Measurements from ENCODE around the gene IGLL1.

IGLL1 gene

GRCh38 chr22:23557467-23557866 is 22.6 kb downstream of the IGLL1 start:
- H3K27ac ChIP-seq (ENCODE audit: poor library complexity, severe bottlenecking): no peak overlapping the region
- no peak overlapping the region for H3K4me3 ChIP-seq (ENCODE audit: severe bottlenecking)
- H3K27me3 ChIP-seq (ENCODE audit: insufficient read depth, poor library complexity, severe bottlenecking): no peaks in the 10 kb centered on the region
- ATAC-seq (ENCODE audit: low read depth) (no peak), DNase-seq (ENCODE audit: low spot score) (no peak)
- TF ChIP-seq CTCF (IDR thresholded peaks at IDR 0.05; ENCODE audit: poor library complexity, severe bottlenecking): no peak
- no peaks in the 10 kb centered on the region for H3K36me3 ChIP-seq (ENCODE audit: low read depth)
- H3K4me1 ChIP-seq (ENCODE audit: insufficient read depth, poor library complexity, severe bottlenecking): no peaks in the 10 kb centered on the region
- H3K9me3 ChIP-seq (ENCODE audit: severe bottlenecking): no peaks in the 10 kb centered on the region

- H3K36me3 ChIP-seq (ENCODE audit: low read depth): no peaks in the 10 kb centered on the region
- no peaks in the 10 kb centered on the region for H3K9me3 ChIP-seq (ENCODE audit: severe bottlenecking)
- no peak for DNase-seq (ENCODE audit: low spot score)
- H3K27me3 ChIP-seq (ENCODE audit: insufficient read depth, poor library complexity, severe bottlenecking): no peaks in the 10 kb centered on the region
- no peaks in the 10 kb centered on the region for H3K4me1 ChIP-seq (ENCODE audit: insufficient read depth, poor library complexity, severe bottlenecking)
- no peak overlapping the region for H3K27ac ChIP-seq (ENCODE audit: poor library complexity, severe bottlenecking)
- no peak overlapping the region for H3K4me3 ChIP-seq (ENCODE audit: severe bottlenecking)
- TF ChIP-seq CTCF (IDR thresholded peaks at IDR 0.05; ENCODE audit: poor library complexity, severe bottlenecking): no peak
- no peak for ATAC-seq (ENCODE audit: low read depth)
These were observed 23.1 kb downstream of the IGLL1 start for GRCh38 chr22:23557036-23557435.

- no peak for ATAC-seq (ENCODE audit: low read depth)
- H3K27me3 ChIP-seq (ENCODE audit: insufficient read depth, poor library complexity, severe bottlenecking): no peaks in the 10 kb centered on the region
- H3K9me3 ChIP-seq (ENCODE audit: severe bottlenecking): no peaks in the 10 kb centered on the region
- TF ChIP-seq CTCF (IDR thresholded peaks at IDR 0.05; ENCODE audit: poor library complexity, severe bottlenecking): no peak
- H3K27ac ChIP-seq (ENCODE audit: poor library complexity, severe bottlenecking): no peak overlapping the region
- no peak overlapping the region for H3K4me3 ChIP-seq (ENCODE audit: severe bottlenecking)
- H3K4me1 ChIP-seq (ENCODE audit: insufficient read depth, poor library complexity, severe bottlenecking): no peaks in the 10 kb centered on the region
- DNase-seq (ENCODE audit: low spot score): no peak
- H3K36me3 ChIP-seq (ENCODE audit: low read depth): no peaks in the 10 kb centered on the region
These were observed 24.0 kb downstream of the IGLL1 start for GRCh38 chr22:23556026-23556620.

GRCh38 chr22:23555118-23555517 is 25.0 kb downstream of the IGLL1 start:
- Histone ChIP-seq H3K27me3 (ENCODE audit: insufficient read depth, poor library complexity, severe bottlenecking) (no peaks in the 10 kb centered on the region), H3K4me3 (ENCODE audit: severe bottlenecking) (no peak overlapping the region), H3K9me3 (ENCODE audit: severe bottlenecking) (no peaks in the 10 kb centered on the region), H3K36me3 (ENCODE audit: low read depth) (no peaks in the 10 kb centered on the region), H3K4me1 (ENCODE audit: insufficient read depth, poor library complexity, severe bottlenecking) (no peaks in the 10 kb centered on the region), H3K27ac (ENCODE audit: poor library complexity, severe bottlenecking) (no peak overlapping the region)
- no peak for DNase-seq (ENCODE audit: low spot score)
- TF ChIP-seq CTCF (IDR thresholded peaks at IDR 0.05; ENCODE audit: poor library complexity, severe bottlenecking): no peak
- ATAC-seq (ENCODE audit: low read depth): no peak
